ENCODE measurements around the gene FAM181B. TPM values are rescaled to one million over a fixed set of nuclear protein-coding genes. Genes with fewer than 3 reads are reported as not detected.

Gene FAM181B
- total RNA-seq, 1 experiment from 2014 or later: not detected

DNA sequence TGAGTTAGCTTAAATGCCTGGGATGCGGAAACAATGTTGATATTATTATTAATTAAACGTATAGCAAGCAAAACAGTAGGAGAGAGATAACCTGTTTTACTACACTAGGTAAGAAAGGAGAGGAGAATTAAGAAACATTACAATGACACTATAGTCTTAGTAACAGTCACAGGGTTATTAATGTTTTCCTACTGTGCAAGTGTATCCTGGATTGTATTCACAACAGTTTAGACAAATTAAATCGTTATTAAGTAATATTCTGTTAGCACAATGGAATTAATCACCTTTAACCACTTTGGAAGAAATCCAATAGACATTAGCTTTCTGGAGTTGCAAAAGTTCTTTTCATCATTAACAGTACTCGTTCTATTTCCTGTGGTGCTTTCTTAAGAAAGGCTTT, 3.4 kb downstream of the FAM181B start:
- H3K4me3 ChIP-seq (ENCODE audit: low read length): no peak overlapping the region
- H3K79me2 ChIP-seq (ENCODE audit: low read length): no peaks in the 10 kb centered on the region
- no peak overlapping the region for H2AFZ ChIP-seq (ENCODE audit: low read length)
- H3K9me3 ChIP-seq (ENCODE audit: low read length): no peaks in the 10 kb centered on the region
- no peaks in the 10 kb centered on the region for H3K9me2 ChIP-seq (replicated peaks; ENCODE audit: insufficient read depth, low read length)
- no peaks in the 10 kb centered on the region for H3K27me3 ChIP-seq (ENCODE audit: low read length)
- H3K4me1 ChIP-seq (ENCODE audit: low read length): no peaks in the 10 kb centered on the region
- no peaks in the 10 kb centered on the region for H4K20me1 ChIP-seq (ENCODE audit: insufficient read depth, low read depth, low read length)
- H3K9ac ChIP-seq (ENCODE audit: low read length): no peak overlapping the region
- no peaks in the 10 kb centered on the region for H3K36me3 ChIP-seq (ENCODE audit: insufficient read depth, low read length)
- DNase-seq: no peak
- H3K4me2 ChIP-seq (ENCODE audit: low read depth, low read length, poor library complexity, severe bottlenecking): no peak overlapping the region
- no peak overlapping the region for H3K27ac ChIP-seq (ENCODE audit: low read length)

DNA sequence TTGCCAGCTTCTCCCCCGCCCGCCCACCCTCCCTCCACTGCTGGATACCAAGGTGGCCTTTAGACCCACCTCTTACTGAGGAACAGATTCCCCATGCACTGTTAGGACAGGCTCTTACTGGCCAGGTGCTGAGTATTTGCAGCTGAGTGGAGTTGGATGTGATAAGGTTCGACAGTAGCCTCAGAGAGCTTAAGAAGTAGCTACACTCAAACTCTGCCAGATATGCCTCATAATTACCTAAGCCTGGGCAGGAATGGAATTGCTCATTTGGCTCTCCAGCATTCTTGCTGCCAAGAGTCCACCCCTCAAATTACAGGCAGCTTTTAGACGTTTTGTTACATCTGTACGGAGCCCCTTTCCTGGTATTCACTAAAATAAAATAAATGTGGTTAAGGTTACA, 9.6 kb downstream of the FAM181B start:
- Histone ChIP-seq H3K79me2 (ENCODE audit: low read length) (no peaks in the 10 kb centered on the region), H3K9me3 (ENCODE audit: low read length) (no peaks in the 10 kb centered on the region), H3K4me2 (ENCODE audit: low read depth, low read length, poor library complexity, severe bottlenecking) (no peak overlapping the region), H2AFZ (ENCODE audit: low read length) (no peak overlapping the region), H3K4me3 (ENCODE audit: low read length) (no peak overlapping the region), H3K36me3 (ENCODE audit: insufficient read depth, low read length) (no peaks in the 10 kb centered on the region), H3K4me1 (ENCODE audit: low read length) (peaks cover 3% of the 10 kb centered on the region; the same call in 1 of the 2 replicates), H4K20me1 (ENCODE audit: insufficient read depth, low read depth, low read length) (no peaks in the 10 kb centered on the region), H3K27ac (ENCODE audit: low read length) (no peak overlapping the region), H3K9me2 (replicated peaks; ENCODE audit: insufficient read depth, low read length) (no peaks in the 10 kb centered on the region), H3K27me3 (ENCODE audit: low read length) (no peaks in the 10 kb centered on the region; the same call in 1 of the 2 replicates), H3K9ac (ENCODE audit: low read length) (no peak overlapping the region)
- no peak for DNase-seq

DNA sequence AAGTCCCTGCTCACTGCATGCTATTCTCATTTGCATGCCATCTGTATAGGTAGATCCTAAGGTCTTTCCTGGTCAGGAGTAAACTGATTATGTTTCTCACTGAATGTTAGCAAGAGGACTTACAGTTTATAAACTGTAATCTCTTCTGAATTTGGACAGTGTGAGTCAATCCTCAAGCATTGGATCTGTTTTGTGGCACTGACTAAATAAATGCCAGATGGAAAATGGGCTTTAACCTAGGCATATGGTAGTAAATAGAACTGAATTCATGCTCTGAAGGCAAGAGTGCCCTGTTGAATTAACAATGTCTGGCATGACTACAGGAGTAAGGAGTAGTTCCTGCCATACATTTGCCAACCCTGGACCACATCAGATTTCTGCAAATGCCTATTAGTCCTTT, 11.4 kb downstream of the FAM181B start:
- H3K9ac ChIP-seq (ENCODE audit: low read length): no peak overlapping the region
- H3K9me2 ChIP-seq (replicated peaks; ENCODE audit: insufficient read depth, low read length): no peaks in the 10 kb centered on the region
- H3K4me2 ChIP-seq (ENCODE audit: low read depth, low read length, poor library complexity, severe bottlenecking): no peak overlapping the region
- no peaks in the 10 kb centered on the region for H4K20me1 ChIP-seq (ENCODE audit: insufficient read depth, low read depth, low read length)
- H3K9me3 ChIP-seq (ENCODE audit: low read length): no peaks in the 10 kb centered on the region
- no peak overlapping the region for H3K27ac ChIP-seq (ENCODE audit: low read length)
- H3K4me3 ChIP-seq (ENCODE audit: low read length): no peak overlapping the region
- no peak overlapping the region for H2AFZ ChIP-seq (ENCODE audit: low read length)
- no peaks in the 10 kb centered on the region; the same call in 1 of the 2 replicates for H3K27me3 ChIP-seq (ENCODE audit: low read length)
- H3K79me2 ChIP-seq (ENCODE audit: low read length): no peaks in the 10 kb centered on the region
- no peaks in the 10 kb centered on the region for H3K36me3 ChIP-seq (ENCODE audit: insufficient read depth, low read length)
- H3K4me1 ChIP-seq (ENCODE audit: low read length): peaks cover 10% of the 10 kb centered on the region
- DNase-seq: no peak

DNA sequence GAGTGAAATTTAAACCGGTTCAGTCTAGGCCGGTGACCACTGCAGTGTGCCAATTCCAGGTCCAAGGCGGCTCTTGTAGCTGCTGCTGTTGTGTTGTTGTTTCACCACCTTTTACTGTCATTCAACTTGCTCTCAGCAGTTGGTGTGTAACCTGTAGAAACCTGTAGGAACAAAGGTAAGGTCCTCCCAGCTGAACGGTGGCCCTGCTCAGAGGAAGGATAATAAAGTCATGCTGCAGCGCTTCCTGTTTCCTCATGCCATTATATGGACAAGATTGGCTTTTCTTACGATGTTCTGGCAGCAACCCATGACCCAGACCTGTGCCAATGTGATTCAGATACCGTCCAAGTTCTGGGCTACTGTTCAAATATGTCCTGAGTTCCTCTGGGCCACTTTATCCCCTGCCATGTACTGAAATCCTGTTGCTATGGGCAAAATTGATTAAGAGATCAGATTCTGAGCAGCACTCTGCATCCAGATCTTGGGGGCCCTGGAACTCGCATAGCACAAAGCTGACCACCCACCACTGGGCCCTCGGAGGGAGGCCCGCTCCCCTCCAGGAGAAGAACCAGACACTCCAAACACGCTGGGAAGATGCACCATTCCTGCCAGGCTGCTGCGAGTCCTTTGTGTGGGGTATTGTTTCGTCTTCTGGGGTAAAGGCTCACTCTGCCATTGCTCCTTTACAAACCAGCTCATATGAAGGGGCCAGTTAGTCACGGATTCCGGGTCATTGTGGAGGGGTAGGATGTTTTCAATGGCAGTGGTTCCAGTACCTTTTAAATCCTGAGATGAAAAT, 13.2 kb downstream of the FAM181B start:
- Histone ChIP-seq H3K27ac (ENCODE audit: low read length) (no peak overlapping the region), H2AFZ (ENCODE audit: low read length) (no peak overlapping the region), H3K79me2 (ENCODE audit: low read length) (no peaks in the 10 kb centered on the region), H3K4me2 (ENCODE audit: low read depth, low read length, poor library complexity, severe bottlenecking) (no peak overlapping the region), H3K9me3 (ENCODE audit: low read length) (no peaks in the 10 kb centered on the region), H3K9ac (ENCODE audit: low read length) (no peak overlapping the region), H4K20me1 (ENCODE audit: insufficient read depth, low read depth, low read length) (no peaks in the 10 kb centered on the region), H3K9me2 (replicated peaks; ENCODE audit: insufficient read depth, low read length) (no peaks in the 10 kb centered on the region), H3K36me3 (ENCODE audit: insufficient read depth, low read length) (no peaks in the 10 kb centered on the region), H3K27me3 (ENCODE audit: low read length) (no peaks in the 10 kb centered on the region; the same call in 1 of the 2 replicates), H3K4me3 (ENCODE audit: low read length) (no peak overlapping the region), H3K4me1 (ENCODE audit: low read length) (peaks cover 10% of the 10 kb centered on the region)
- no peak for DNase-seq

DNA sequence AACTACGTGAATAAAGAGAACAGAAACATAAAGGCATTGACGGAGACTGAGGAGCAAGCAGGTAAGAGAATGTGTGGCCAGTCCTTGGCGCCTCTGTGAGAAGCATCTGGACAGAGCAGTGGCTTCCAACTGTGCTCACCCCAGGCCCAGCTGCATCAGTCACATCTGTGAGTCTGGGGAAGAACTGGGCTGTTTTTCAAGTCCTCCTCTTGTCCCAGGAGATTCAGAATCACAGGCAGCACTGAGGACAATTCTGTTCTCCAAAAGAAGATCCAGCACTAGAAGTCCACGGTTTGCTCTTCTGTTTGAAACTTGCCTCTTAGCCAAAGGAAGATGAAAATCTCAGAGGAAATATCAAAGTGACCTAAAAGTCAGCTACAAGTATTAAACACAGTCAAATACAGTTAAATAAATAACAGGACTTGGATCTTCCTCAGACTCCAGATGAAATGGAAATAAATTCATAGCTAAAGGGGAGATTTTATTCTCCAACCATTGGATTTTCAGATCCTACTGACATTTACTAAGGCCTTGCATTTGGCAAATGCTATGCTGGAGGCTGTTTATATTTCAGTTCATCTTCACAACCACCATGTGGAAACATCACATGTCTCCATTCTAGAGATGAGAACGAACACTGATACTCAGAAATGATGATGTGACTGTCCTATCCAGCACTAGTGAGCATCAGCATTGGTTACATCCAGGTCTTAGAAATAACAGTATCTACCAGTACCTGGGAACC, 14.1 kb downstream of the FAM181B start:
- no peak overlapping the region for H2AFZ ChIP-seq (ENCODE audit: low read length)
- no peak overlapping the region for H3K9ac ChIP-seq (ENCODE audit: low read length)
- DNase-seq: no peak

DNA sequence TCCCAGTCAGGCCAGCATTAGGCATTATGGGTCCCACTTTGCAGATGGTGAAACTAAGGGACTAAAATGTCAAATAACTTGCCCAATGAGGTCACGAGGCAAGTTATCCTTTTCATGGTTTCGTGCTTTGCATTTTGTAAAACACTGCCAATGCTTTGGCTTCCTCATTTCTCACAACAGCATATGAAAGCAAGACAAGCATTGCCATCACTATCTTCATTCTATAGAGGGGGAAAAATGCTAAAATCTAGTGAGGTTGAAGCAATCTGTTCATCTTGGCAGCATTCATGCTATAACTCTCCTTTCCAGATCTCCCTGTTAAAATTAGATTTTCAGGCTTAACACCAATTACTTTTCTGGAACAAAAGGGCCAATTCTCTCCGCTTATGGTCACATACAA, 14.8 kb downstream of the FAM181B start:
- no peaks in the 10 kb centered on the region for H4K20me1 ChIP-seq (ENCODE audit: insufficient read depth, low read depth, low read length)
- no peaks in the 10 kb centered on the region; the same call in 1 of the 2 replicates for H3K27me3 ChIP-seq (ENCODE audit: low read length)
- no peaks in the 10 kb centered on the region for H3K9me3 ChIP-seq (ENCODE audit: low read length)
- no peaks in the 10 kb centered on the region for H3K36me3 ChIP-seq (ENCODE audit: insufficient read depth, low read length)
- H3K4me2 ChIP-seq (ENCODE audit: low read depth, low read length, poor library complexity, severe bottlenecking): no peak overlapping the region
- no peak overlapping the region for H3K27ac ChIP-seq (ENCODE audit: low read length)
- no peak overlapping the region for H3K4me3 ChIP-seq (ENCODE audit: low read length)
- H2AFZ ChIP-seq (ENCODE audit: low read length): no peak overlapping the region
- H3K9ac ChIP-seq (ENCODE audit: low read length): no peak overlapping the region
- H3K79me2 ChIP-seq (ENCODE audit: low read length): no peaks in the 10 kb centered on the region
- no peaks in the 10 kb centered on the region for H3K9me2 ChIP-seq (replicated peaks; ENCODE audit: insufficient read depth, low read length)
- DNase-seq: no peak
- peaks cover 10% of the 10 kb centered on the region for H3K4me1 ChIP-seq (ENCODE audit: low read length)

More for the DNA sequence above, 14.1 kb downstream of the FAM181B start:
- Histone ChIP-seq H3K27ac (ENCODE audit: low read length) (no peak overlapping the region), H3K4me2 (ENCODE audit: low read depth, low read length, poor library complexity, severe bottlenecking) (no peak overlapping the region), H3K4me3 (ENCODE audit: low read length) (no peak overlapping the region), H3K4me1 (ENCODE audit: low read length) (peaks cover 10% of the 10 kb centered on the region), H3K36me3 (ENCODE audit: insufficient read depth, low read length) (no peaks in the 10 kb centered on the region), H3K27me3 (ENCODE audit: low read length) (no peaks in the 10 kb centered on the region; the same call in 1 of the 2 replicates), H3K79me2 (ENCODE audit: low read length) (no peaks in the 10 kb centered on the region), H4K20me1 (ENCODE audit: insufficient read depth, low read depth, low read length) (no peaks in the 10 kb centered on the region), H3K9me3 (ENCODE audit: low read length) (no peaks in the 10 kb centered on the region), H3K9me2 (replicated peaks; ENCODE audit: insufficient read depth, low read length) (no peaks in the 10 kb centered on the region)

DNA sequence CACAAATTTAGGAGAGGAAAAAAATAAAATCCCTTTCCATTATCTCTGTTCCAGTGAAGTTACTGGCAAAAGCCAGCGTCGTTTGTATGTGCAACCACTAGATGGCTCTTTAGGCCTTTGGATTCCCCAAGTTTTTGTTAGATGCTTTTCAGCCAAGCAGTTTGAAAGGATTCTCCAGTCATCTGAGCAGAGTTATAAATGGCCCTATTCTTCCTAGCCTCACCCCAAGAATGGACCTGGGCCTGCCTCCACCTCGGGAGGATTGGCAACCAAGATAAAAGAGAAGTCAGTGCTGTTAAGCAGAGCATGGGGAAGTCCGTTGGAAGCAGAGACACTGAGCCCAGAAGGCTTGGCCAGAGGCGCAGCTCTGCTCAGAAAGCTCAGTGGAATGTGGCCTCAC, 15.4 kb downstream of the FAM181B start:
- H3K4me2 ChIP-seq (ENCODE audit: low read depth, low read length, poor library complexity, severe bottlenecking): no peak overlapping the region
- H3K27me3 ChIP-seq (ENCODE audit: low read length): no peaks in the 10 kb centered on the region; the same call in 1 of the 2 replicates
- no peak overlapping the region for H2AFZ ChIP-seq (ENCODE audit: low read length)
- no peaks in the 10 kb centered on the region for H3K9me2 ChIP-seq (replicated peaks; ENCODE audit: insufficient read depth, low read length)
- H3K27ac ChIP-seq (ENCODE audit: low read length): no peak overlapping the region
- H3K9me3 ChIP-seq (ENCODE audit: low read length): no peaks in the 10 kb centered on the region
- H3K4me3 ChIP-seq (ENCODE audit: low read length): no peak overlapping the region
- H4K20me1 ChIP-seq (ENCODE audit: insufficient read depth, low read depth, low read length): no peaks in the 10 kb centered on the region
- H3K4me1 ChIP-seq (ENCODE audit: low read length): peaks cover 10% of the 10 kb centered on the region
- peak; percentile 77 for DNase-seq
- no peak overlapping the region for H3K9ac ChIP-seq (ENCODE audit: low read length)
- no peaks in the 10 kb centered on the region for H3K79me2 ChIP-seq (ENCODE audit: low read length)
- H3K36me3 ChIP-seq (ENCODE audit: insufficient read depth, low read length): no peaks in the 10 kb centered on the region

DNA sequence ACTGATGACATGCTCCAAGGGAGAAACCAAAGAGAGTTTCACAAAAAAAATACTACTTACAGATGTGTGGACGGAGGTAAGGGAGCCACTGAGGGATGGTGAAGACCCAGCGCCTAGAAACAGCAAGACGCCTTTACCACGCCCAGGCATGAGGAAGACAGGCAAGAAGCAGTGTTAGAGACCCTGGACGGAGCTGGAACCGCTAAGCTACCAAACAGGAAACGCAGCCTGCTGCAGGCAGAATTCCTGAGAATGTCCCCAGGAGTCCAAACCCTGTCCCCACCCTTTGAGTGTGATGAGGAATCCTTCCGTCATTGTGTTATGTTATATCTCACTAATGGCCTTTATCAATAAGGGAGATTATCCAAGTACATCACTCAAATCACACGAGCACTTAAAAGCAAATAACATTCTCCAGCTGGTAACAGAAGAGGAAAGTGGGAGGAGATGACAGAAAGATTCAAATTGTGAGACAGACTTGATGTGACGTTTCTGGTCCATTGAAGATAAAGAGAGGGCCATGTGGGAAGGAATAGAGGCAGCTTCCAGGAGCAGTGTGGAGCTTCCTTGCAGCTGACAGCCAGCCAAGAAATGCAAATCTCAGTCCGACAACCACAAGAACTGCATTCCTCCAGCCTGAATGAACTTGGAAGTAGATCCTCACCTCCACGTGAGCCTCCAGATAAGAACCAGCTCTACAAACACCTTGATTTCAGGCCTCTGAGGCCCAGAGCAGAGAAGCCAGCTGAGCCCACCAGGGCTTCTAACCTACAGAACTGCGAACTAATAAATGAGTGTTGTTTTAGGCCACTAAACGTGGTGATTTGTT, 19.1 kb downstream of the FAM181B start:
- Histone ChIP-seq H2AFZ (ENCODE audit: low read length) (no peak overlapping the region), H3K4me1 (ENCODE audit: low read length) (peaks cover 10% of the 10 kb centered on the region), H3K36me3 (ENCODE audit: insufficient read depth, low read length) (no peaks in the 10 kb centered on the region), H3K9ac (ENCODE audit: low read length) (no peak overlapping the region), H3K27ac (ENCODE audit: low read length) (no peak overlapping the region), H3K4me2 (ENCODE audit: low read depth, low read length, poor library complexity, severe bottlenecking) (no peak overlapping the region), H3K4me3 (ENCODE audit: low read length) (no peak overlapping the region), H3K79me2 (ENCODE audit: low read length) (no peaks in the 10 kb centered on the region), H3K9me3 (ENCODE audit: low read length) (no peaks in the 10 kb centered on the region), H3K27me3 (ENCODE audit: low read length) (no peaks in the 10 kb centered on the region), H3K9me2 (replicated peaks; ENCODE audit: insufficient read depth, low read length) (no peaks in the 10 kb centered on the region), H4K20me1 (ENCODE audit: insufficient read depth, low read depth, low read length) (no peaks in the 10 kb centered on the region)
- no peak for DNase-seq

Measured in Karpas-422 (cell line).